HG02642 (cell line): ENCODE measurements around the gene CSNK2B.
A peak's percentile ranks its signal among the peaks of the same experiment; 100 is the strongest.

ENCODE experiments used
- ATAC-seq: cut with Tn5 transposase; IDR thresholded peaks from one replicate; pipeline ENCODE4 v1.9.1; 2021; ENCODE audit warnings: mild to moderate bottlenecking; ENCODE audit not compliant: unreplicated experiment, poor library complexity

CSNK2B gene

DNA sequence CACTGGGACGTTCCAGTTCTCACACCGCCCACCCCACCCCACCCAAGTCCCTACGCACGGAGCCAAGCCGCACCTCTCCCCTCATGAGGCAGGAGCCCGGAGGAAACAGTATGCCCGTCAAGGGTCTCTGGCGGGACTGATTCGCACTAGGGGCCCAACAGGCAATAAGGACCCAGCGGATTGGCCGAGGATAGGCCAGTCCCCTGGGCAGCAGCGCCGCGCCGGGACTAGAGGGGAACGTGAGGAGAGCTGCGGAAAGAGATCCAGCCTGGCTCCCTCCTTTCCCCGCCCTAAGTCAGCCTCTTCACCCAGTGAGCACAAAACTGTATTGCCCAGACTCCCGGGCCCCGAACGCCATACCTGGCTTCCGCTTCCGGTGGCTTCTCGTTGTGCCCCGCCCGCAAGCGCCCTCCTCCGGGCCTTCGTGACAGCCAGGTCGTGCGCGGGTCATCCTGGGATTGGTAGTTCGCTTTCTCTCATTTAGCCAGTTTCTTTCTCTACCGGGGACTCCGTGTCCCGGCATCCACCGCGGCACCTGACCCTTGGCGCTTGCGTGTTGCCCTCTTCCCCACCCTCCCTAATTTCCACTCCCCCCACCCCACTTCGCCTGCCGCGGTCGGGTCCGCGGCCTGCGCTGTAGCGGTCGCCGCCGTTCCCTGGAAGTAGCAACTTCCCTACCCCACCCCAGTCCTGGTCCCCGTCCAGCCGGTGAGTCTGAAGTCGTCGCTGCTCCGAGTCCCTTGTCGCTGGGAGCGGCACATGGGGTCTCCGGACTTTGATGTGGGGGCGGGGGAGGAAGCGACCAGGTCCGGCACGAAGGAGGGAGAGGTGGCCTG is at the start of gene CSNK2B:
Gene CSNK2B, plus strand, starts transcription at position 580 of the 836 bp plus-strand sequence. CDS start 752 bp downstream, outside the sequence.
- peak; percentile 81 for ATAC-seq

DNA sequence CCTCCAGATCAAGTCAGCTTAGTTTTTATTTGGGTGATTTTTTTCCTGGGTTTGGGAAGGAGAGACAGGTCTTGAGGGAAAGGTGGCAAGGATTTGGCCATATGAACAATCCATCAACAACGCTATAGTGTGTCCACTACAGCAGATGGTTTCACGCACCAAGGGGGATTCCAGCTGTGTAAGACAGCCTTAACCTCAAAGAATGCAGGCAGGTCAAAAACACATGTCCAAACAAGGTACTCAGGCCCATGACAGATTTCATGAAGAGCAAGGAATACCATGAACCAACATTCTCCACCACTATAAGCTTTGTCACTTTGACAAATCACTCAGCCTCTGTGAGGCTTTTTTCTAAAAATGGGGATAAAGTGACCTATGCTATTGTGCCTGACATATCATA is 48.9 kb upstream of the CSNK2B start:
- ATAC-seq: no peak

DNA sequence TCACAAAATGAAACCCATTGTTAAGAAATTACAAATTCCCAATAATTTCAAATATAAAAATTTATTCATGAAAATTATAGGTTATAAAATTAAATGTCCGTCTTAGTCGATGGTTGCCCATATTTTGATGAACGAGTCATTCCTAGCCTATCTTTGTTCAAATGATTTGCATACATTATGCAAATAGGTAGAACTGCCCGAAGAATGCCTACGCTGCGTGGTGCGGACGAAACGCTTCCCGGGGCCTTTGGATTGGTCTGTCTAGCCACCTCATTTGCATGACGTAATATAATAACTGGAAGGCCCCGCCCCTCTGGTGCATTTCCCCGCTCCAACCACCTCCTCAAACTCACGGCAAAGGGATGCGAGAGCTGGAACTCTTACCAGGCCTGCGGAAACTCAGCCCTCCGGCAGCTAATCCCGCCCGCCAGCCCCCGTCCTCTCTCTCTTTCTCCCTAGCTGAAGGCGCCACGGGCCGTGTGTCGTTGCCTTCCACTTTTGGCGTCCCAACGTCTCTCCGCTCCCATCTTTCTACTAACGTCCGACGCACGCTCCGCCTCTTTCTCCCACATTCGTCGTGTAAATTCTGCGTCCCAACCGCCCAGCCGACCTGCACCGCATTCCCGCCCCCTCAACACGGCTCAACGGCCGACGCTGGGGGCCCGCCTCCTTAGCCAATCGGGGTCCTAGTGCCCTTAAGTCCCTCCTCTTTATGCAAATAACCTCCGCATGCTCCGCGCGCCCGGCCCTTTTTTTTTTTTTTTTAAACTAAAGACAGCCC is 45.9 kb upstream of the CSNK2B start:
- peak; percentile 85 for ATAC-seq

DNA sequence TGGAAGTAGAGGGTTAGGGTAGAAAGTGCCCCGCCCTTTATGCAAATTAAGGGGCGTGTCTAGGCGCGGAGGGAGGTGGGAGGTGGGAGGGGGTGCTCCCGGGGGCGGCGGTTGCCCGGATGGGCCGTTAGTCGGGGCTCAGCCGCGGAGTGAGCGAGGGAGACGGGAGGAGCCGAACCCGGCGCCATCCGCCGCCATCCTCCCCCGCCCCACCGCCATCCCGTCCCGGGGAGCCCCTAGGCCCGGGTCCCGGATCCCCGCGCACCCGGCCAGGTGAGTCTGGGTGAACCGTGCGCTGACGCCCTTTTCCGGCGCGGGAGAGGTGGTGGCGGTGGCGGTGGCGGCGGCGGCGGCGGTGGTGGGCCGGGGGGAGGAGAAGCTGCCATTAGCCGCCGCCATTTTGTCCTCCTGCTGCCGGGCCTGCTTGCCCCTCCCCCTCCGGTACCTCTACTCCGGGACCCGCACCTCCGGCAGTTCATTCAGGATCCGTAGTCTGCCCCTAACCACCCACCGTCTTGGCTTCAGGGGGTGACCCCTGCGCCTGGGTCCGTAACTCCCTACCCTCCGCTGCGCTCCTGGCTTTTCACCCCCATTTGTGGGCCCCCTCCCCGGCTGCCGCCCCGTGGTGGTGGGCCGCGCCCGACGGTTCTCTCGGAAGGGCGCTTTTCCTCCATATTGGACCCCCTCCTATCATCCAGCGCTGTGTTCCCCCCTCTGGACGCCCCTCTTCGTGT is 45.1 kb upstream of the CSNK2B start, which contains the start of gene PRRC2A:
Gene PRRC2A, plus strand, starts transcription at position 130 of the 734 bp plus-strand sequence. CDS start 2,075 bp downstream, outside the sequence.
- ATAC-seq: peak; percentile 60

DNA sequence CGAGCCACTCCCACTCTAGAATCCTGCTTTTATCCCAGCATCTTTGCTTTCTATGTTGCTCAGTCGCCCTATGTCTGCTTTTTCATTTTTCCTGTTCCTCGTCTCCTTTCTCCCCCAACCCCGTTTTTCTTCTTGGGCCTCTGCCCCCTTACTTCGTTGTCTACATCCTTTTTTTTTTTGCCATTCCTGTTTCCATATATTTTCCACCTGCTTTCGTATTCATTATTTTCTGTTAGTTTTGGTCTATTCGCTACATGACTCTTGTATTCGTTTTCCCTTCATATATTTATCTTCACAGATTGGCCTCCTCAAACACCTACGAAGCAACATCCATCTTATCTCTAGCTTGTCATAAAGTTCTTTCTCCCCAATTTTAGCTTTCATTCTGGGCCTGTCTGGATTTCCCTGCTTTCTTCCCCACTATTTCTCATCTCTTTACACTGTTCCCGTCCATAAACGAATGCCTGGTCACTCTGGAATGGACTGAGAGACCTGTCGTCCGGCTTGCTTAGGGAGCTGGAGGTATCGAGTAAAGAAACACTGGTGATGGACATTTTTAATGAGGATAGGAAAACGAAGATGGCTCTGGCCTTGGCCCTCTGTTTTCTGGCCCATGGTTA is 44.5 kb upstream of the CSNK2B start:
- no peak for ATAC-seq

DNA sequence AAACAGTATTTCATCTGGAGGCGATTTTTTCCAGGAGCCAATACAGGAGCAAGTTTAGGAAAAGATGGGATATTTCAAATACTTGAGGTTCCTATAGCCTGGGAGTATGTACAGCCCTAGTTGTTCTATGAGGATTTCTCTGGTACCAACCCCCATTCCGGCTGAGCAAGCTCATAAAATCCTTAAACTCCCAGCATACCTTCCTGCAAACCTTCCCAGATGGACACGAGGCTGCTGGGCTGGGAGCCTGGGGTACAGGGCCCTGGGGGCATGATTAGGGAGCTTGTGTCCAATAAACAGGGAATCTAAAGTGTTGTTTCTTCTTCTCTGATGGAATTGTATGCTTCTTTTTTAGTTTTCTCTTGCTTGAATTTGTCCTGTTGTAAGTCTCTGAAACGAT is 43.9 kb upstream of the CSNK2B start:
- no peak for ATAC-seq

DNA sequence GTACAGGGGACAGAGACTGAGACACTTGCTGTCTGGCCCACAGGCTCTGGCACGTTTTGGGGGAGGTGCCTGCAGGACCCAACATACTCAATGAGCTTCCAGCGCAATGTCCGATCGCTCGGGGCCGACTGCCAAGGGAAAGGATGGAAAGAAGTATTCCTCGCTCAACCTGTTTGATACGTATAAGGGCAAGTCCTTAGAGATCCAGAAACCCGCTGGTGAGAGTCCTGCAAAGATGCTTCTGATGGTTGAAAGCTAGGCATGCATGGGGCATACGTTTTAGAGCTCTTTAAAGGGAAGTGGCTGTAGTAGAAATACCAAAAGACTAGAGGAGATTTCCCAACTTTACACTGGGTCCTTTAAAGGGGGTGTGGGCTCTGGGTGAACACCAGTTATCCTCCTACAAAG is 43.2 kb upstream of the CSNK2B start:
- no peak for ATAC-seq

DNA sequence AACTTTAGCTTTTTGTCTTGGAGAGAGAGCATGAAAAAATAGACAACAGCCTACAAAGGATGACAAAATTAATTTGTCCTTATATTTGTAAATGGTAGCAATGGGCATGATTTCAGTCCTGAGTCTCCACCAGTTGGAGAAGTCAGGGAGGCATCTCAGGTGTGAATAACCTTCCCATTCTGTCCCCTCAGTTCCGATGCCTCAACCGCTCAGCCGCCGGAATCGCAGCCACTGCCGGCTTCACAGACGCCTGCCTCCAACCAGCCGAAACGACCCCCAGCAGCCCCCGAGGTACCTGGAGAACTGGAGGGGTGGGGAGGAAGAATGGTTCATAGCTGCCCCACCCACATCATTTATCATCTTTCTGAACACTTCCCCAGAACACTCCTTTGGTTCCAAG is 41.8 kb upstream of the CSNK2B start:
- ATAC-seq: no peak

DNA sequence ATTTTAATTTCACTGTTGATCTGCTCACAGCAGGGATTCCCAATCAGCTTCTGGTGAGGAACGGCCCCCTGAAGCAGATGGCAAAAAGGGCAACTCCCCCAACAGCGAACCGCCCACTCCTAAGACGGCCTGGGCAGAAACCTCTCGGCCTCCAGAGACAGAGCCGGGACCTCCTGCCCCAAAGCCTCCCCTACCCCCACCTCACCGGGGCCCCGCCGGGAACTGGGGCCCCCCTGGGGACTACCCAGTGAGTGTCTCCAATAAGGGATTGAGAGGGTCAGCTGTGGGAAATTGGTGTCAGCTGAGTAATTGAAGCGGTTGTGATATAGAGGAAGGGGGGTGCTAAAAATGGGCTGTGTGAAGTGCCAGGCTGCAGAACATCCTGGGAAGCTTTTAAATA is 38.9 kb upstream of the CSNK2B start:
- no peak for ATAC-seq

DNA sequence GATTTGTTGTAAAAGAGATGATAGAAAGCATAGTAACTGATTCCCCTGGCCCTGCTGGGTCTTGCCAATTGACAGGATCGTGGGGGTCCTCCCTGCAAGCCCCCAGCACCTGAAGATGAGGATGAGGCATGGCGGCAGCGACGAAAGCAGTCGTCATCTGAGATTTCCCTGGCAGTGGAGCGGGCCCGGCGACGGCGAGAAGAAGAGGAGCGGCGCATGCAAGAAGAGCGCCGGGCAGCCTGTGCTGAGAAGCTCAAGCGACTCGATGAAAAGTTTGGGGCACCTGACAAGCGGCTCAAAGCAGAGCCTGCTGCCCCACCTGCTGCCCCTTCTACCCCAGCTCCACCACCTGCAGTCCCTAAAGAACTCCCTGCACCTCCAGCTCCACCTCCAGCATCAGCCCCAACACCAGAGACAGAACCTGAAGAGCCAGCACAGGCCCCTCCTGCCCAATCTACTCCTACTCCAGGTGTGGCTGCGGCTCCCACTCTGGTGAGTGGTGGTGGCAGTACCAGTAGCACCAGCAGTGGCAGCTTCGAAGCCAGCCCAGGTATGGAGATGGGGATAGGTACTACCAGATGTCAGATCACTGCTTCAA is 38.1 kb upstream of the CSNK2B start:
- ATAC-seq: no peak

DNA sequence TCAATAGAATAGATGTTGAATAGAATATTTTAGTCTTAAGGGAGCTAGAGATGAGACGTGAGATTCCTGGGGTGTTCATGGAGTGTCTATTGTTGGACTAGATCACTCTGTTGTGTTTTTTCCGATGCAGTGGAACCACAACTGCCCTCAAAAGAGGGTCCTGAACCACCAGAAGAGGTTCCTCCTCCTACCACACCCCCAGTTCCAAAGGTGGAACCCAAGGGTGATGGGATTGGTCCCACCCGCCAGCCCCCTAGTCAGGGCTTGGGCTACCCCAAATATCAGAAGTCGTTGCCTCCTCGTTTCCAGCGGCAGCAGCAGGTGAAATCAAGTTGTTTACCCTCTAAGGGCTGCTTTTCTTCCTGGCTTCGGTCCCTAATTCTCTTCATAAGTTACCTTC is 36.9 kb upstream of the CSNK2B start:
- no peak for ATAC-seq

DNA sequence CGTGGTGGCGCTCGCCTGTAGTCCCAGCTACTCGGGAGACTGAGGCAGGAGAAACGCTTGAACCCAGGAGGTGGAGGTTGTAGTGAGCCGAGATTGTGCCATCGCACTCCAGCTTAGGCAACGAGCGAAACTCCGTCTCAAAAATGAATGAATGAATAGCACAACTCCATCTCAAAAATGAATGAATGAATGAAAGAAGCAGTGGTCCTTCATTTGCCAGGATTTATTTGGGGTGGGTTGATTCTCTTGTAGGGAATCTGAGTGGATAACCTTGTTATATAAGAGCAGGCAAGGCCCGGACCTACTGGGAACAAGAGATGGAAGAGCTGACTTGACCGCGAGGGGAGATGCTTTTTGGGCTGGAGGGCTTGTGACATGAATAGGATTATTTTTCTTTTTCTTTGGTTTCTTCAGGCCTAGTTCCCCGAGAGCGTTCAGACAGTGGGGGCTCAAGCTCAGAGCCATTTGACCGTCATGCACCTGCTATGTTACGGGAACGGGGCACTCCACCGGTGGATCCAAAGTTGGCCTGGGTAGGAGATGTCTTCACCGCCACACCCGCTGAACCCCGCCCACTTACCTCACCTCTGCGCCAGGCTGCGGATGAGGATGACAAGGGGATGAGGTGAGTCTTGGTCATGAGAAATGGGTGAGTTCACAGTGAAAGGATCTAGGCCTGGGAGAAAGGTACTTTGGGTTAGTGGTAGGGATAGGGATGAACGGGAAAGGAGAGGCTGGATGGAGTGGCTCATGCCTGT is 35.5 kb upstream of the CSNK2B start:
- ATAC-seq: no peak

DNA sequence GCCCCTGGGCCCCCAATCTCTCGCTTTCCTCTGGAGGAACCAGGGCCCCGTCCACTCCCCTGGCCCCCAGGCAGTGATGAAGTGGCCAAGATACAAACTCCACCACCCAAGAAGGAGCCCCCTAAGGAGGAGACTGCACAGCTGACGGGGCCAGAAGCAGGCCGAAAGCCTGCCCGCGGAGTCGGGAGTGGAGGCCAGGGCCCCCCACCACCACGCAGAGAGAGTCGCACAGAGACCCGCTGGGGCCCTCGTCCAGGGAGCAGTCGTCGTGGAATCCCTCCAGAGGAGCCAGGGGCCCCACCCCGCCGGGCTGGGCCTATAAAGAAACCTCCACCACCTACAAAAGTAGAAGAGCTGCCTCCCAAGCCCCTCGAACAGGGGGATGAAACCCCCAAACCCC is 34.7 kb upstream of the CSNK2B start:
- ATAC-seq: no peak

DNA sequence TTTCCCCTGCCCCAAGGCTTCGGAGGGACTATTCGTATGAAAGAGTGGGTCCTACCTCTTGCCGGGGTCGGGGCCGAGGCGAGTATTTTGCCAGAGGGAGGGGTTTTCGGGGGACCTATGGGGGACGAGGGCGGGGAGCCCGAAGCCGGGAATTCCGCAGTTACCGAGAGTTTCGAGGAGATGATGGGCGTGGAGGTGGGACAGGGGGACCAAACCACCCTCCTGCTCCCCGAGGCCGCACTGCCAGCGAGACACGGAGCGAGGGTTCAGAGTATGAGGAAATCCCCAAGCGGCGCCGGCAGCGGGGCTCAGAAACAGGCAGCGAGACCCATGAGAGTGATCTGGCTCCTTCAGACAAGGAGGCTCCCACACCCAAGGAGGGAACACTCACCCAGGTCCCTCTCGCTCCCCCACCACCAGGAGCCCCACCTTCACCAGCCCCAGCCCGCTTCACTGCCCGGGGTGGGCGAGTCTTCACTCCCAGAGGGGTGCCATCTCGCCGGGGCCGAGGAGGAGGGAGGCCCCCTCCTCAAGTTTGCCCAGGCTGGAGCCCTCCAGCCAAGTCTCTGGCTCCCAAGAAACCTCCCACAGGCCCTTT is 34.1 kb upstream of the CSNK2B start:
- no peak for ATAC-seq

DNA sequence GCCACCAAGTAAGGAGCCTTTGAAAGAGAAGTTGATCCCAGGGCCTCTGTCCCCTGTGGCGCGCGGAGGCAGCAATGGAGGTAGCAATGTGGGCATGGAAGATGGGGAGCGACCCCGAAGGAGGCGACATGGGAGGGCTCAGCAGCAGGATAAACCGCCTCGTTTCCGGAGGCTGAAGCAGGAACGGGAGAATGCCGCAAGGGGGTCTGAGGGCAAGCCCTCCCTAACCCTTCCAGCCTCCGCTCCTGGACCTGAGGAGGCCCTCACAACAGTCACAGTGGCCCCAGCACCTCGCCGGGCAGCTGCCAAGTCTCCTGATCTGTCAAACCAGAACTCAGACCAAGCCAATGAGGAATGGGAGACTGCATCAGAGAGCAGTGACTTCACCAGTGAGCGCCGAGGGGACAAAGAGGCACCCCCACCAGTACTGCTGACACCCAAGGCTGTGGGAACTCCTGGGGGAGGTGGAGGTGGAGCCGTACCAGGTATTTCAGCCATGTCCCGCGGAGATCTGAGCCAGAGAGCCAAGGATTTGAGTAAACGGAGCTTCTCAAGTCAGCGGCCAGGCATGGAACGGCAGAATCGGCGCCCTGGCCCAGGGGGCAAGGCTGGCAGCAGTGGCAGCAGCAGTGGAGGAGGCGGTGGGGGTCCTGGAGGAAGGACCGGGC is 33.5 kb upstream of the CSNK2B start:
- ATAC-seq: no peak

DNA sequence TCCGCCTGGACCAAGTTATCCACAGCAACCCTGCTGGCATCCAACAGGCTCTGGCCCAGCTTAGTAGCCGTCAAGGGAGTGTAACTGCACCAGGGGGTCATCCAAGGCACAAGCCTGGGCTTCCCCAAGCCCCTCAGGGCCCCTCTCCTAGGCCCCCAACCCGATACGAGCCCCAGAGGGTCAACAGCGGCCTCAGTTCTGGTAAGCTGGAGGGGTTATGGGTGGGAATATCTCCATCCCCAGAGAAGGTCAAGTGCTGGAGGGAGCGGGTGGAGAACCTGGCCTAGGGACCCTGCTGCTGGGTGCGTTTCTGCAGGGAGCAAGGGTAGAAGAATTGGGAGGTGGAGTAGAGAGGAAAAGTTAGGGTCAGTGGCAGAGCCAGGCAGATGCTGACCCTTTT is 32.4 kb upstream of the CSNK2B start:
- no peak for ATAC-seq

DNA sequence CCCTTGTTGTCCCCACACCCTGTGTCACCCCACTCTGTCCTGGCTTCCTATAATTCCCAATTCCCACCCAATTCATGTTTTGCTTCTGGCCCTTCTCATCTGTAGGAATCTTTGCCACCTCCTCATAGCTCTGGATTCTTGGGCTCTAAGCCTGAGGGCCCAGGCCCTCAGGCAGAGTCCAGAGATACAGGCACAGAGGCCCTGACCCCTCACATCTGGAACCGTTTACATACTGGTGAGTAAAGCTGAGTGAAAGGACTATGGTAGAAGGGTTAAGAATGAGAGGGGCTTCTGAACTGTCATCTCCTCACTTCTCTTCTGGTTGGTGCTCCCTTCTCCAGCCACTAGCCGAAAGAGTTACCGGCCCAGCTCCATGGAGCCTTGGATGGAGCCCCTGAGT is 31.7 kb upstream of the CSNK2B start:
- ATAC-seq: no peak

DNA sequence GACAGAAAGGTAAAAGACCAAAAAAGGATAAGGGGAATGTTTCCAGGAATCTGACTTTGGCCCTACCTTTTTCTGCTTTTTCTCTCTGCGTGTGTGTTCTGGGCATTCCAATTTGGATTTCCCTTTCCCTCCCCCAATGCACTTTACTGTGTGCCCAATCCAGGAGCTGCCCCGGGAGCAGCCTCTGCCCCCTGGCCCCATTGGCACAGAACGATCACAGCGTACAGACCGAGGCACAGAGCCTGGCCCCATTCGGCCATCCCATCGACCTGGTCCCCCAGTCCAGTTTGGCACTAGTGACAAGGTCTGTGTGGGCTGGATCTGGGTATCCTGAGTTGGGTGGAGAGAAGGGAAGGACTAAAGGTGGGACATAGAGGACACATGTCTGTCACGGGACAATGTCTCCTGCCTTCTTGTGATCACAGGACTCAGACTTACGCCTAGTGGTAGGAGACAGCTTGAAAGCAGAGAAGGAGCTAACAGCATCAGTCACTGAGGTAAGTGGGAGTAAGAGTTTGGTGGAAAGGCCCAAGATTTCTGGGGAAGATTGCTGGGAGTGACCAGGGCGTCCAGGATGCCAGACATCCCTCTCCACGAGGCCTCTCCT is 30.8 kb upstream of the CSNK2B start:
- ATAC-seq: no peak
